ENCODE measurements around the gene CCHCR1. TPM values are rescaled to one million over a fixed set of nuclear protein-coding genes. Genes with fewer than 3 reads are reported as not detected.
"Not testable (repeated sequence)": the region's sequence is repeated elsewhere in the genome, so short reads cannot be mapped to it uniquely, and the experiment has no call there.

Gene CCHCR1
- 12.5 TPM for total RNA-seq
- long read RNA-seq, transcript CCHCR1-201 (18 exons, 2,625 nt): major isoform, 6 of 18 reads
- long read RNA-seq, partial matches to known transcripts: 3 of 18 reads
- long read RNA-seq, other reads (novel, unspliced or antisense): 9 of 18 reads

GRCh38 chr6:31157513-31158139, at the start of gene CCHCR1:
Gene CCHCR1, minus strand, starts transcription at chr6:31157802. Its CDS starts 202 bp downstream, at chr6:31157600.
- intact Hi-C loops (cut with DNase I): no loop called here
- ATAC-seq (no peak), DNase-seq (no peak)
- Histone ChIP-seq H3K9me3 (no peaks in the 10 kb centered on the region), H3K4me3 (peak within 1 kb of the TSS; percentile 70), H3K27me3 (no peaks in the 10 kb centered on the region), H3K36me3 (no peaks in the 10 kb centered on the region), H3K4me1 (peaks cover 11% of the 10 kb centered on the region), H3K27ac (peak within 1 kb of the TSS; percentile 47)
- TF ChIP-seq CTCF (IDR thresholded peaks at IDR 0.05): no peak

- Histone ChIP-seq H3K27me3 (no peaks in the 10 kb centered on the region), H3K27ac (no peak overlapping the region), H3K4me1 (peaks cover 19% of the 10 kb centered on the region), H3K4me3 (no peak overlapping the region), H3K36me3 (no peaks in the 10 kb centered on the region), H3K9me3 (no peaks in the 10 kb centered on the region)
- no peak for TF ChIP-seq CTCF (IDR thresholded peaks at IDR 0.05)
- ATAC-seq (no peak), DNase-seq (no peak)
- intact Hi-C loops (cut with DNase I): no loop called here
Observed at GRCh38 chr6:31205638-31206037, 48.0 kb upstream of the CCHCR1 start.

GRCh38 chr6:31204751-31205145, 47.1 kb upstream of the CCHCR1 start:
- TF ChIP-seq CTCF (IDR thresholded peaks at IDR 0.05): no peak
- DNase-seq (no peak), ATAC-seq (no peak)
- H3K27me3 ChIP-seq: no peaks in the 10 kb centered on the region
- H3K36me3 ChIP-seq: no peaks in the 10 kb centered on the region
- H3K27ac ChIP-seq: peak overlapping the region; percentile 81
- intact Hi-C loops (cut with DNase I): no loop called here
- no peak overlapping the region for H3K4me3 ChIP-seq
- H3K9me3 ChIP-seq: no peaks in the 10 kb centered on the region
- peaks cover 25% of the 10 kb centered on the region for H3K4me1 ChIP-seq

- intact Hi-C loops (cut with DNase I): no loop called here
- TF ChIP-seq CTCF (IDR thresholded peaks at IDR 0.05): no peak
- Histone ChIP-seq H3K4me3 (peak overlapping the region; percentile 52), H3K36me3 (no peaks in the 10 kb centered on the region), H3K9me3 (no peaks in the 10 kb centered on the region), H3K27me3 (no peaks in the 10 kb centered on the region), H3K27ac (peak overlapping the region; percentile 81), H3K4me1 (peaks cover 34% of the 10 kb centered on the region)
- no peak for DNase-seq
- ATAC-seq: peak; percentile 67
Observed at GRCh38 chr6:31203345-31203979, 45.9 kb upstream of the CCHCR1 start.

- H3K27me3 ChIP-seq: no peaks in the 10 kb centered on the region
- H3K27ac ChIP-seq: peak overlapping the region; percentile 81
- H3K36me3 ChIP-seq: no peaks in the 10 kb centered on the region
- no peak for TF ChIP-seq CTCF (IDR thresholded peaks at IDR 0.05)
- H3K4me1 ChIP-seq: peaks cover 34% of the 10 kb centered on the region
- H3K9me3 ChIP-seq: no peaks in the 10 kb centered on the region
- intact Hi-C loops (cut with DNase I): no loop called here
- DNase-seq: no peak
- ATAC-seq: no peak
- peak overlapping the region; percentile 2 for H3K4me3 ChIP-seq
Observed at GRCh38 chr6:31202259-31203166, 44.9 kb upstream of the CCHCR1 start.

GRCh38 chr6:31199105-31199452, 41.5 kb upstream of the CCHCR1 start:
- intact Hi-C loops (cut with DNase I); H3K9me3 ChIP-seq; DNase-seq; H3K36me3 ChIP-seq; H3K27me3 ChIP-seq; ATAC-seq: not testable (repeated sequence)
- peak overlapping the region; percentile 98 for H3K27ac ChIP-seq
- peak overlapping the region; percentile 77 for H3K4me3 ChIP-seq
- H3K4me1 ChIP-seq: peaks cover 31% of the 10 kb centered on the region
